GM21717 (cell line): Measurements from ENCODE around the gene BDNF.
A peak's percentile ranks its signal among the peaks of the same experiment; 100 is the strongest.
"Not testable (repeated sequence)": the region's sequence is repeated elsewhere in the genome, so short reads cannot be mapped to it uniquely, and the experiment has no call there.

Experiments
- ATAC-seq: cut with Tn5 transposase; IDR thresholded peaks from one replicate; pipeline ENCODE4 v1.9.1; 2021; ENCODE audit warnings: mild to moderate bottlenecking, moderate library complexity; ENCODE audit not compliant: unreplicated experiment

BDNF gene

GRCh38 chr11:27700351-27701301, at the start of gene BDNF:
Gene BDNF, minus strand, starts transcription at chr11:27700455. Its CDS starts 41,891 bp downstream, at chr11:27658564.
- peak; percentile 44 for ATAC-seq

DNA sequence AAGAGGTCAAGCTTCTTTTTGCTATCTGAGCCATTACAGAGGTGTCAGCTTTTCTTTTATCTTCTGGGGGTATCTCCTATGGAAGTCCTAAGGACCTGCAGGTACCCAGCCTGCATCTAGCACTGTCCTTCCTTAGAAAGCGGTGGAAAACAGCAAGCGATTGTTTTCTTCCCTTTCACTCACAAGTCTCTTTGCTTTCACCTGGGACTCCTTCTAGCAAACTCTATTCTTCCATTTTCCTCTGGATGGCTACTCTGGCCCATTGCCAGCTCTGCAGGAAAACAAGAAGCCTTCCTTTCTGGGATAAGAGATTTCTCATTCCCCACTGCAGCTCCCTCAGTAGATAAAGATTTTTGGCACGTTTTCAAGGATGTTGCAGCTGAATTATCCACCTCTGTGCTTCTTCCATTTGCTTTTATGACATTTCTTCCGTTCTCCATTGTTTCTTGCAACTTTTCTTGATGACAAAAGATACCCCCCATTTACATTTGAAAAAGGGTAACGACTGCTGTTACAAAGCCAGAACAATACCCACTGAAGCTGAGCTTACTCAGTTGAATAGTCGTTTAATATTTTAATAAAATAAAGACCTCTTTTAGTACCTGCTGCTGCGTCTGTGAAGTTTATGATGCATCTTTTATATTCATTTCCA, 40.2 kb upstream of the BDNF start:
- ATAC-seq, result no peak

- no peak for ATAC-seq
Measured at GRCh38 chr11:27735281-27735680, 35.0 kb upstream of the BDNF start.

DNA sequence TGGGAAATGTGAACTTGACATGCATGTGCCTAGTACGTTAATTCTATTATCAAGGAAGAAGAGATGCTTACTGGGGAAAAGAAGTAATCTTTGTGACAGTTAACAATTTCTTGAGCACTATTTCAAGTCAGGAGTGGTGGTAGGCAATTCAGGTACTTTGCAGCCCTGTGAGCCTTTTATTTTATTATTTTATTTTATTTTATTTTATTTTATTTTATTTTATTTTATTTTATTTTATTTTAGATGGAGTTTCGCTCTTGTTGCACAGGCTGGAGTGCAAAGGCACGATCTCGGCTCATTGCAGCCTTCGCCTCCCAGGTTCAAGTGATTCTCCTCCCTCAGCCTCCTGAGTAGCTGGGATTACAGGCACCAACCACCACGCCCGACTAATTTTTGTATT, 31.5 kb upstream of the BDNF start:
- ATAC-seq, result not testable (repeated sequence)

DNA sequence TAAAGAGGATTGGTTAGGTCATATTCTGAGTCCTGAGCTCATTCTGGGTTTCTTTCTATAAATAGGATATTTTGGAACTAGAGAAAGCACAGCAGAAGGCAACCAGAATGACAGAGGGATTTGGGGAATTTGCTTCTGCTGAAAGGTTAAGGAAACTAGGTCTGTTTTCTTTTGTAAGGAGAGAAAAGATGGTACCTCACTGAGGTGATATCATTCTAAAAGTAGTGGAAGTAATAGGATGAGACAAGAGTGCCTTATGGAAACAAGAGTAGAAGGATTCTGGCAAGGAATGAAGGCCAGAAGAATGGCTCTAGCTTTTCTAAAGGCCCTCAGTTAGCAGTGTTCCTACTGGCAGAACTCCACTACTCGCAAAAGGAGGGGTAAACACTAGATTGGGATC, 26.7 kb upstream of the BDNF start:
- ATAC-seq, result no peak

DNA sequence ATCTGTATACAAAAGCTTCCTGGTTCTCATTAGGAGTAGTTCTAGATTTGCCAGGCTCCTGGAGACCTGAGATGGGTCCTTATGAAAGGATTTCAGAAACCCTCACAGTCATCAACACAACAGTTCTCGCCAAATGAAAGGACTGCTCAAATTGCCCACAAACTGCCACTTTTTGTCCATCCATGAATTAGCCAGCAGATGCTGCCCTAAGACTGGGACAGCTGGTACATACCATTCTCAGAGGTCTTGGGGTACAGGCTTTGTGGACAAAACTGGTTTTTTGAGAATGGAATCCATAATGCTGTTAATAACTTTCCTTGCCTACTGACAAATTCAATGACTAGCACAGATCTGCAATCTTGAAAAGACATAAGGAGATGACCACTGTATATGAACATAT, 23.4 kb upstream of the BDNF start:
- ATAC-seq, result no peak

DNA sequence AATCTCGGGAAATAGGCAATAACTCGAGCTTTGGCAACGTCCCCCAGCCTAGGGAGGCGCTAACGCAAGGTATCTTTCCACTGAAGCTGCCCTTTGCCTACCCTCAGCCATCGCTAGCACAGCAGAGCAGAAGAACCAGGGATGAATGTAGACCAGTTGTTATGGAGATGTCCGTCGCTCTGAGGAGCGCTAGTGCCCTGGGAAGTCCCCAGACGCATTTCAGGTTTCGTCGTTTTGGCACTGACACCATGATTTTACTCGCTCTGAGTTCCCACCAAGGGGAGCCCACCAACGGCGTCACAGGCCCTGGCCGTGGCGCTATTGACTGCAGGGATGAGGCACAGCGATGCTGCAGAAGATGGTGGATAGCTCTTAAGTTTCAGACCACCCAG, 22.7 kb upstream of the BDNF start:
- ATAC-seq, result no peak

DNA sequence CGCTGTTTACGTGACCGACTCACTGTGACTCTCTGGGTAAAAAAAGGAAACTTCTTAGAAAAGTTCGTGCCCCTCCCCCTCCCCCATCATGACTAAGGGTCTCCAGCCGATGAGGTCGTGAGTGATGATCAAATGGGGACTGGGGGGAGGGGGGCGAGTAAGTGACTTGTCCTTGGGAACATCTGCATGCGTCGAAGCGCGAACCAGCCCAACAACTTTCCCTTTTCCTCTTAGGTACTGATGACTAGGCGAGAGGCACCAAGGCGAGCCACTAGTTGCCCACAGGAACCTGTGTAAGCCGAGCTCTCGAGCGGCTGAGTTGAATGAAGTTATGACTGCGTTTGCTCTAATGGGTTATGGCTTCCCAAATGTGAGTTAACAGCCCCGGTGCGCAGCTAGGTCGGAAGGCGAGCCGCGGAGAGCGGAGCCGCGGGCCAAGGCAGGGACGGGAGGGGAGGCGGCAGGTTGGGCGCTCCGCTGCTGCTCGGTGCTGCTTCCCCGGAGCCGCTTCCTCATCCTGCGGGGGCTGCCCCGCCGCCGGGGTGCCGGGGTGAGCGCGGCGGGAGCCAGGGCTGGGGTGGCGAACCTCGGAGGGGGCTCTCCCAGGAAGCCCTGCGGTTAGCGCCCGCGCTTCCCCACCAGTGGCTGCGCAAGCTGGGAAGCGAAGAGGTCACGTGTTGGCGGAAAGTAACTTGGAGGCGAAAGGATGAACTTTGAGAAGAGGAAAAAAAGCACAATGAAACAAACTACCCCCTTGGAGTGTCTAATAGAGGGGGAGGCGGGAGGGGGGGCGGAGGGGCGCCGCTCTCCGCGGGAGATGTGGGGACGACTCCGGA, 22.1 kb upstream of the BDNF start:
- ATAC-seq, result no peak

- no peak for ATAC-seq
Measured at GRCh38 chr11:27721264-27722116, 21.2 kb upstream of the BDNF start.

GRCh38 chr11:27720277-27720830, 20.1 kb upstream of the BDNF start:
- no peak for ATAC-seq

DNA sequence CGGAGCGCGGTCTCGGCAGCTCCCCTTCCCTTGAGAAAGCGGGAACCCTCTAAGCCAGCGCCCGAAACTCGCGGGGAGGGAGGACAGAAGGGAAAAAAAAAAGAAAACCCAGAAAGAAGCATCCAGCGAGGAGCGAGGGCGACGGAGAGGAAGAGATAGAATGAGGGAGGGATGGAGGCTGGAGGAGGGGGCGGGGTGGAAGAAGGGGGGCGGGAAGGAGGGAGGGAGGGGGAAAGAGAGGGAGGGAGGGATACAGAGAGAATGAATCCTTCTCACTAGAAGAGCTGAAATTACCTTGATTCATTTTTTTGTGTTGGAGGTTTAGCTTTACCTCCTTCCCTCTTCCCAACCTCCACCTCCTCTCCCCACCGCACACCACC, 19.3 kb upstream of the BDNF start:
- ATAC-seq, result no peak

DNA sequence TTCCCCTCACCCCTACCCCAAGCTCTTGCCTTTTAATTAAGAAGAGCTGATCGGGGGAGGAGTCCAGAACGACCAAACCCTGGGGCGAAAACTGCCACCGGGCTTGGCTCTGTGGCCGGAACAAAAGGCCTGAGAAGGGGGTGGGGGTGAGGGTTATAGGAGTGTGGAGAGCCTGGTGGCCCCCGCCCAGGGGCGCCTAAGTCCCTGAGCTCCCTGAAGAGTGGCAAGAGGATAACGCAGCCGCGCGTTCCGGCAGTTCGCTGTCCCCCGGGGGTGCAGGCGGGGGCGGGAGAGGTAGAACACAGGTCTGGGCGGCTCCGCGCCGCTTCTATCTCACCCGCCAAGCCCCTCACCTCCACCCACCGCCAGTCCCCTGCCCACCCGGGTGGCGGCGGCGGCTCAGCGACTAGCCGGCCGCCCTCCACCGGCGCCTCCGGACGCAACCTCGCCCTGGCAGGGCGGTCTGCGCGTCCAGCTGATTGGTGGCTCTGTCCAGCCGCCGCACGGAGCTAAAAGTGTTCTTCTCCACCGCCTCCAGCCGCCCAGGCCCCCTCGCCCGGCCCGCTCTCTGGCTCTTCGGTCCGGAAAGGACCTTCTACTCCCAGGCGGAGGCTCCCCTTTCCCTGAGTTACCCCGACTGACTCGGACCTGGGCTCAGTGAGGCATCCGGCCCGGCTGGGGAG, 18.7 kb upstream of the BDNF start:
- ATAC-seq, result no peak

DNA sequence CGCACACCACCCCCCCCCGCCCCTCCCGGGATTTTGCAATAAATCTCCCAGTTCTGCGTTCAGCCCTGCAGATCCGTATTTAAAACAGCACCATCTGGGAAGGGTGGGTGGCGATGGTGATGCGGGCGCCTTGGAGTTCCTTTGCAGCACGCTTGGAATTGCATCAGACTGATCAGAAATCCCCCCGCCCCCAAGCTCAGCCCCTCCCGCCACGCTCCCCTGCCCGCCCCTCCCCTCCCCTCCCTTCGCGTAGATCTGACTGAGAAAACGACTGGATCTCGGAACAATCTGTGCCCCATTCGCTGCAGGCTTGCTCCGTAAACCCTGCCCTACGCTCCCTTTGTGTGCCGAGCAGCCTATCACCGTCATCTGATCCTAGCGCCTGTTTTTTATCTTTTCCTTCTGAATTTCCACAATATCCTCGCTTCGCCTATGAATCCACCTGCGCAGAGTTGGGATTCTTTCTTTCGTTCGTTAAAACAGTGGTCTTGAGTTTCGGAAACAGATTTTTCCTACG, 18.1 kb upstream of the BDNF start:
- no peak for ATAC-seq

DNA sequence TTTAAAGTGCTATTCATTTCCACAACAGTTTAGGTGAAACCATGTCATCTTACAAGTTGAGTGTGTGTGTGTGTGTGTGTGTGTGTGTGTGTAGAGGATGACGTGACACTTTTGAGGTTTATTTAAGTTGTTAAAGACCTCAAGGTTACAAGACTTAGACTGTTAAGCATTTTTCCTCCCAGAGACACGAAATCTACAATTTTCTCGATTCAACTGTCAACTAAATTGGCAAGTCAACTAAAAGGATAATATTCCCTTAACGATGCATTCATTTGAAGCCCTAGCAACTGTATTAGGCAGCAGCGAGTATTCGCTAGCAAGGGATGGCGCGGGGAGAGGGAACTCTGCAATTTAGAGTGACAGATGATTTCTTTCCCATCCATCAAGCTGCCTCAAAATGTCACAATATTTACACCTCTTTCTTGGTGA, 17.6 kb upstream of the BDNF start:
- ATAC-seq, result no peak

GRCh38 chr11:27717377-27717776, 17.1 kb upstream of the BDNF start:
- ATAC-seq, result no peak

- no peak for ATAC-seq
Measured at GRCh38 chr11:27716835-27717234, 16.6 kb upstream of the BDNF start.

- no peak for ATAC-seq
Measured at GRCh38 chr11:27716216-27716615, 16.0 kb upstream of the BDNF start.

DNA sequence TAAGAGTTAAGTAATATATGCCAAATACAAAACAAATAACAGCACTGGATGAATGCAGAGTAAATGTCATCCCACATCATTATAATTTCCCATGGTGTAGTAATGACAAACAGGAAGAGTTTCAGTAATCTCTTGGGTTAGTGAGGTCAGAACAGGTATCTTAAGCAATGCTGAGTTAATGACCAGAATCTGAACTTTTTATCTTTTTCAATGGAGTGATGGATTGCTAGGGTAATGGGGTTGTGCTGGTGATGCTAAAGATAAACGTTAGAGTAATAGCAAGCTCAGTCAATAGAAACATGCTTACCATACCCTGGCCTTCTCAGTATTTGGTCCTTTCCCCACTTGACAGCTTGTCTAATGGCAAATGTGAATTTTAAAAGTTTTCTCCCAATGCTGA, 11.5 kb upstream of the BDNF start:
- ATAC-seq, result no peak

DNA sequence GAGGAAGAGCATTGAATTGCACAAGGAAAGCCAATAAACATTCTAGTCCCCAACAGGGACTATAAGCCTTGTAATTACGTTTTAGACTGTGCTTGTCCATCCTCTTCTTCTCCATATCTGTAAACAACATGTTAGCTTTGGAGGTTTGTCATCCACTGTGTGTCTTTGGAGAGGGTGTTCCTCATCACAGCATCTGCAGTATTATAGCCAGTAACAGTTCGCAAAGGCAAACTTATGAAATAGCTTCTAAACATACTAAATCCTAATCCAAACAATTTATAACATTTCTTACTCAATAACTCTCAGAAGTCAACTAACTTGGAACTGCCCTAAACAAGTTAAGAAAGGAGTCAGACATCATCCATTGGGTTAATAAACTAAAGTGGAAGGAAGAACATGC, 10.3 kb upstream of the BDNF start:
- no peak for ATAC-seq
